Parathyroid adenoma (tissue), 2 donors: Measurements from ENCODE around the gene DBH.

ENCODE experiments used
- H2AFZ ChIP-seq: fragments of 300-600 bp; sonication (generic); one replicate; pipeline ENCODE4 v1.7.0; 2017; ENCODE audit warnings: antibody characterized with exemption, mild to moderate bottlenecking
- H3K27ac ChIP-seq: fragments of 300-600 bp; sonication (generic); one replicate; pipeline ENCODE4 v1.7.0; 2017
- H3K27me3 ChIP-seq: fragments of 300-600 bp; sonication (generic); one replicate; pipeline ENCODE4 v1.7.0; 2017; ENCODE audit warnings: low read length; ENCODE audit not compliant: control insufficient read depth, insufficient read depth
- H3K36me3 ChIP-seq: fragments of 300-600 bp; sonication (generic); one replicate; pipeline ENCODE4 v1.7.0; 2017; ENCODE audit warnings: low read length; ENCODE audit not compliant: control insufficient read depth, insufficient read depth
- H3K4me1 ChIP-seq: fragments of 300-600 bp; sonication (generic); one replicate; pipeline ENCODE4 v1.7.0; 2017; ENCODE audit warnings: control low read depth
- H3K4me2 ChIP-seq: fragments of 300-600 bp; sonication (generic); one replicate; pipeline ENCODE4 v1.7.0; 2017; ENCODE audit warnings: low read length
- H3K4me3 ChIP-seq: fragments of 300-600 bp; sonication (generic); one replicate; pipeline ENCODE4 v1.7.0; 2017; ENCODE audit warnings: low read depth, low read length
- H3K79me2 ChIP-seq: fragments of 300-600 bp; sonication (generic); one replicate; pipeline ENCODE4 v1.7.0; 2017; ENCODE audit warnings: control low read depth
- H3K9ac ChIP-seq: fragments of 300-600 bp; sonication (generic); one replicate; pipeline ENCODE4 v1.7.0; 2017; ENCODE audit warnings: mild to moderate bottlenecking
- H3K9me3 ChIP-seq: fragments of 300-600 bp; sonication (generic); one replicate; pipeline ENCODE4 v1.7.0; 2017; ENCODE audit warnings: low read length; ENCODE audit not compliant: control insufficient read depth
- TF ChIP-seq, protein P1 (sequence below): fragments of 300-600 bp; sonication (generic); IDR thresholded peaks from one replicate; pipeline ENCODE4 v1.7.0; 2017; ENCODE audit warnings: antibody characterized with exemption, mild to moderate bottlenecking
- donor health status: primary hyperparathyroidism.

Gene DBH

GRCh38 chr9:133656211-133657119 lies 20.3 kb downstream of the DBH start:
- H3K4me2 ChIP-seq: no peak overlapping the region
- no peaks in the 10 kb centered on the region for H3K9me3 ChIP-seq
- no peak overlapping the region for H3K9ac ChIP-seq
- no peaks in the 10 kb centered on the region for H3K36me3 ChIP-seq
- no peak overlapping the region for H3K4me3 ChIP-seq
- no peaks in the 10 kb centered on the region for H3K27me3 ChIP-seq
- TF ChIP-seq, protein P1, sequence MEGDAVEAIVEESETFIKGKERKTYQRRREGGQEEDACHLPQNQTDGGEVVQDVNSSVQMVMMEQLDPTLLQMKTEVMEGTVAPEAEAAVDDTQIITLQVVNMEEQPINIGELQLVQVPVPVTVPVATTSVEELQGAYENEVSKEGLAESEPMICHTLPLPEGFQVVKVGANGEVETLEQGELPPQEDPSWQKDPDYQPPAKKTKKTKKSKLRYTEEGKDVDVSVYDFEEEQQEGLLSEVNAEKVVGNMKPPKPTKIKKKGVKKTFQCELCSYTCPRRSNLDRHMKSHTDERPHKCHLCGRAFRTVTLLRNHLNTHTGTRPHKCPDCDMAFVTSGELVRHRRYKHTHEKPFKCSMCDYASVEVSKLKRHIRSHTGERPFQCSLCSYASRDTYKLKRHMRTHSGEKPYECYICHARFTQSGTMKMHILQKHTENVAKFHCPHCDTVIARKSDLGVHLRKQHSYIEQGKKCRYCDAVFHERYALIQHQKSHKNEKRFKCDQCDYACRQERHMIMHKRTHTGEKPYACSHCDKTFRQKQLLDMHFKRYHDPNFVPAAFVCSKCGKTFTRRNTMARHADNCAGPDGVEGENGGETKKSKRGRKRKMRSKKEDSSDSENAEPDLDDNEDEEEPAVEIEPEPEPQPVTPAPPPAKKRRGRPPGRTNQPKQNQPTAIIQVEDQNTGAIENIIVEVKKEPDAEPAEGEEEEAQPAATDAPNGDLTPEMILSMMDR: no peak
- no peak overlapping the region for H3K27ac ChIP-seq
- H2AFZ ChIP-seq: no peak overlapping the region
- H3K79me2 ChIP-seq: no peaks in the 10 kb centered on the region
- H3K4me1 ChIP-seq: no peaks in the 10 kb centered on the region

DNA sequence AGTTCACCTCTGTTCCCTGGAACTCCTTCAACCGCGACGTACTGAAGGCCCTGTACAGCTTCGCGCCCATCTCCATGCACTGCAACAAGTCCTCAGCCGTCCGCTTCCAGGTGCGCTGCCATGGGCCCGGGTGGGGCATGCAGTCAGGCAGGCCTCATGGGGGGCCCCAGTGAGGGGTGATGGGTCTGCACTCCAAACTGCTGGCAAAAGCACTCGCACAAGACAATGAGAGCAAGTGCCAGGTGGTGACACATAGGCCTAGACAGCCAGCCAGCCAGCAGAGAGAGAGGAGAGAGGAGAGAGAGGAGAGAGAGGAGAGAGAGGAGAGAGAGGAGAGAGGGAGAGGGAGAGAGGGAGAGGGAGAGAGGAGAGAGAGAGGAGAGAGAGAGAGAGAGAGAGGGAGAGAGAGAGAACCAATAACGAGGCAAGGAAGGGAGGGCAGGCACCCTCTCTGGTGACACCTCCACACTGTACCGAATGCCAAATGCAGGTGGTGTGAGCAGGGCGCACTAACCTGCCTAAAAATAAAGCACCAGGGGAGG lies 21.0 kb downstream of the DBH start:
- H3K79me2 ChIP-seq: no peaks in the 10 kb centered on the region
- H3K4me3 ChIP-seq: no peak overlapping the region
- H2AFZ ChIP-seq: no peak overlapping the region
- no peak overlapping the region for H3K9ac ChIP-seq
- H3K27ac ChIP-seq: no peak overlapping the region
- H3K4me1 ChIP-seq: no peaks in the 10 kb centered on the region
- no peaks in the 10 kb centered on the region for H3K9me3 ChIP-seq
- H3K36me3 ChIP-seq: no peaks in the 10 kb centered on the region
- TF ChIP-seq, protein P1: no peak
- no peaks in the 10 kb centered on the region for H3K27me3 ChIP-seq
- H3K4me2 ChIP-seq: no peak overlapping the region

GRCh38 chr9:133658442-133659431 lies 22.6 kb downstream of the DBH start:
- peak overlapping the region; percentile 62 for H2AFZ ChIP-seq
- TF ChIP-seq, protein P1: no peak
- H3K4me3 ChIP-seq: peak overlapping the region; percentile 31
- no peak overlapping the region for H3K9ac ChIP-seq
- no peaks in the 10 kb centered on the region for H3K27me3 ChIP-seq
- H3K4me1 ChIP-seq: no peaks in the 10 kb centered on the region
- no peak overlapping the region for H3K27ac ChIP-seq
- no peaks in the 10 kb centered on the region for H3K36me3 ChIP-seq
- no peaks in the 10 kb centered on the region for H3K79me2 ChIP-seq
- no peaks in the 10 kb centered on the region for H3K9me3 ChIP-seq
- H3K4me2 ChIP-seq: peak overlapping the region; percentile 80

GRCh38 chr9:133659516-133659915 lies 23.4 kb downstream of the DBH start:
- no peak overlapping the region for H3K4me2 ChIP-seq
- no peaks in the 10 kb centered on the region for H3K36me3 ChIP-seq
- no peak overlapping the region for H3K27ac ChIP-seq
- no peaks in the 10 kb centered on the region for H3K79me2 ChIP-seq
- no peaks in the 10 kb centered on the region for H3K4me1 ChIP-seq
- no peaks in the 10 kb centered on the region for H3K9me3 ChIP-seq
- H3K4me3 ChIP-seq: no peak overlapping the region
- TF ChIP-seq, protein P1: no peak
- no peaks in the 10 kb centered on the region for H3K27me3 ChIP-seq
- no peak overlapping the region for H2AFZ ChIP-seq
- no peak overlapping the region for H3K9ac ChIP-seq
